NCI-H2107 treated with DMSO at 0.1 percent for 48 hours (cell line): Measurements from ENCODE around the gene DOCK10.

Source experiments
- DNase-seq: peaks from one replicate; lab custom pipeline; 2025; ENCODE audit not compliant: unreplicated experiment; lab: John Stamatoyannopoulos, UW

The DOCK10 gene

GRCh38 chr2:225013425-225014365 is 28.6 kb downstream of the DOCK10 start:
- no peak for DNase-seq

- DNase-seq, result no peak
Measured at GRCh38 chr2:225011585-225011984, 30.7 kb downstream of the DOCK10 start.

- no peak for DNase-seq
Measured at GRCh38 chr2:225010804-225011203, 31.5 kb downstream of the DOCK10 start.

- DNase-seq, result no peak
Measured at GRCh38 chr2:225009768-225010167, 32.5 kb downstream of the DOCK10 start.

GRCh38 chr2:225008935-225009334 is 33.3 kb downstream of the DOCK10 start:
- no peak for DNase-seq

- DNase-seq, result no peak
Measured at GRCh38 chr2:225008179-225008856, 34.0 kb downstream of the DOCK10 start.

GRCh38 chr2:225006730-225007129 is 35.5 kb downstream of the DOCK10 start:
- DNase-seq, result no peak

GRCh38 chr2:225004597-225004996 is 37.7 kb downstream of the DOCK10 start:
- DNase-seq, result no peak

GRCh38 chr2:225002656-225003045 is 39.6 kb downstream of the DOCK10 start:
- peak; percentile 4 for DNase-seq

- DNase-seq, result no peak
Measured at GRCh38 chr2:225002039-225002655, 40.1 kb downstream of the DOCK10 start.

GRCh38 chr2:224999754-225000153 is 42.5 kb downstream of the DOCK10 start:
- DNase-seq, result no peak

- DNase-seq, result no peak
Measured at GRCh38 chr2:224999321-224999720, 42.9 kb downstream of the DOCK10 start.

- DNase-seq, result no peak
Measured at GRCh38 chr2:224997802-224998201, 44.5 kb downstream of the DOCK10 start.

- DNase-seq, result no peak
Measured at GRCh38 chr2:224995419-224995818, 46.8 kb downstream of the DOCK10 start.

GRCh38 chr2:224994242-224994823 is 47.9 kb downstream of the DOCK10 start:
- DNase-seq, result no peak

- no peak for DNase-seq
Measured at GRCh38 chr2:224990710-224991109, 51.6 kb downstream of the DOCK10 start.

GRCh38 chr2:224987733-224988132 is 54.5 kb downstream of the DOCK10 start:
- no peak for DNase-seq

- no peak for DNase-seq
Measured at GRCh38 chr2:224986477-224986876, 55.8 kb downstream of the DOCK10 start.

- no peak for DNase-seq
Measured at GRCh38 chr2:224984637-224985036, 57.6 kb downstream of the DOCK10 start.

- no peak for DNase-seq
Measured at GRCh38 chr2:224983712-224984554, 58.3 kb downstream of the DOCK10 start.
